Psoas muscle (tissue), 8 donors: ENCODE results near the gene ARAP2. TPM values are rescaled to one million over a fixed set of nuclear protein-coding genes. Genes with fewer than 3 reads are reported as not detected.

Experiments used
- ATAC-seq, 4 donors: fragments of 200-7000 bp; cut with Tn5 transposase; one replicate each; pipeline ENCODE4 v1.9.1; 2020; ENCODE audit warnings: moderate library complexity in 3 of 4, mild to moderate bottlenecking in 2 of 4
- DNase-seq, 2 donors: peaks; one replicate each; pipeline ENCODE4 v3.0.0-alpha.2; 2020
- H3K27ac ChIP-seq: fragments of 200-600 bp; one replicate; pipeline ENCODE4 v1.8.0; 2022
- H3K27me3 ChIP-seq, 3 donors: fragments of 200-600 bp in 1 of 3; one replicate each; pipeline versions ENCODE4 v1.6.1 to v1.8.0; 2013 to 2022; ENCODE audit warnings: low read length in 2 of 3, mild to moderate bottlenecking in 2 of 3, moderate library complexity in 1 of 3; ENCODE audit not compliant: insufficient read depth in 3 of 3
- H3K36me3 ChIP-seq, 2 donors: fragments of 200-600 bp in 1 of 2; one replicate each; pipeline versions ENCODE4 v1.6.1 to v1.8.0; 2013 to 2022; ENCODE audit warnings: low read depth in 1 of 2, mild to moderate bottlenecking in 1 of 2, moderate library complexity in 1 of 2; ENCODE audit not compliant: insufficient read depth in 1 of 2
- H3K4me1 ChIP-seq: fragments of 200-600 bp; one replicate; pipeline ENCODE4 v1.8.0; 2022
- H3K4me3 ChIP-seq: fragments of 200-600 bp; one replicate; pipeline ENCODE4 v1.8.0; 2022; ENCODE audit warnings: mild to moderate bottlenecking
- H3K9me3 ChIP-seq: fragments of 200-600 bp; one replicate; pipeline ENCODE4 v1.8.0; 2022
- WGBS, 3 donors: extraction: QIAGEN DNeasy Blood & Tissue Kit; methylation state at CpG; one replicate each; pipeline versions ENCODE4 v1.1.6 to v1.1.7; 2013; 5-methylcytosine and 5-hydroxymethylcytosine counted together
- intact Hi-C, 2 donors: fragments of 100-400 bp; cut with DNase I; formaldehyde crosslinking; loops; one replicate each; pipeline versions ENCODE4 v1.11.0 to v1.14.2; 2022
- polyA plus RNA-seq, 3 donors: library from polyadenylated mRNA; stranded (reverse); fragments of 200-250 nt; gene quantifications; one replicate each; pipeline ENCODE4 v1.2.3, GENCODE V29; 2013
- total RNA-seq, 4 donors: library from RNA; stranded (reverse); fragmentation: NEBNext Ultra II Directional in 2 of 4; extraction: Animal tissue kit (Norgen Biotek cat#: 25700) in 2 of 4; gene quantifications; one replicate each; pipeline versions ENCODE4 v1.2.1 to v1.2.4, GENCODE V29; 2021 to 2023
- TF ChIP-seq, protein P1 (sequence below): fragments of 200-600 bp; IDR thresholded peaks from one replicate; pipeline ENCODE4 v1.8.0; 2022; ENCODE audit warnings: antibody characterized with exemption
- donor health status: healthy with polysubstance abuse.
- donor health status: DM: no; HTN: no; CAD: no; lungs with moderate emphysema.
- donor health status: Bipolar disorder and iron deficiency.
- donor health status: healthy.
- donor health status: DM: yes; HTN: yes; CAD: no.
- donor health status: DM: no; HTN: no; CAD: no.
- donor health status: DM: no; HTN: no; CAD: no.
- donor health status: DM: yes; HTN: yes; CAD: no.

The ARAP2 gene
- total and polyA plus RNA-seq, 7 donors: 0.11 to 2.7 (median 1.4) TPM

DNA sequence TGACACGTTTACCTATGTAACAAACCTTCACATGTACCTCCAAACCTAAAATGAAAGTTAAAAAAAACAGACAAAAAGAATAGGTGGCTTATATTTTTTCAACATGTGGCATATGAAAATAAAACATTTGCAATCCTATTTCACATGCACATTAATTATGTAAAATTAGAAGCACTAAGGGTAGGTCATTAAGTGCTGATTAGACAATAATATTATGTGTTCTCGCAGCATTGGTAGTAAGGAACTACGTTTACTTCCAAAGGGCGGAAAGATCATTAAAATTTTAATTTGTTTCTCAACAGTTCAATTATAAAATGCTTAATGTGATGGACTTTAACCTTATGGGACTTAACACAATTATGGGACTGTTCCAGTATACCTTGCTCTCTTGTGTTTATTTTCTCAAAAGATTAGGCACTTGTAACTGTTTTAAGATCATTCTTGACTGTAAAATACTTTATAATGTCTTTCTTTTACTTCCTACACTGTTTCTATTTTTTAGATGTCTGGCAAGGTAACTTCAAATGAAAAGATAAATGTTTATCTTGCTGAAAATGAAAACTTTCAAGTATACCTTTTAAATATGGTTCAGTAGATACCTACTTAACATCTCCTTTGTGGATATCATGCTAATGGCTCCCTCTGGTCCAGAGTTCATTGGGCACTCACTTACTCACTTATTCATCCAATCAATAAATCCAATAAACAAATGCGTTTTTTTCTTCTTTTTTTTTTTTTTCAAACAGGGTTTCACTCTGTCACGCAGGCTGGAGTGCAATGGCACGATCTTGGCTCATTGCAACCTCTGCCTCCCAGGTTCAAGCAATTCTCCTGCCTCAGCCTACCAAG lies 202.0 kb downstream of the ARAP2 start:
- no peak for DNase-seq
- H3K4me1 ChIP-seq: no peaks in the 10 kb centered on the region
- no peak overlapping the region for H3K4me3 ChIP-seq
- 83 to 85% (median 83%) methylated on average over 7 of the region's 7 CpGs for WGBS, 3 donors
- no peaks in the 10 kb centered on the region for H3K27me3 ChIP-seq
- H3K27ac ChIP-seq: no peak overlapping the region
- intact Hi-C loops: no loop called here
- no peak for ATAC-seq
- TF ChIP-seq, protein P1, sequence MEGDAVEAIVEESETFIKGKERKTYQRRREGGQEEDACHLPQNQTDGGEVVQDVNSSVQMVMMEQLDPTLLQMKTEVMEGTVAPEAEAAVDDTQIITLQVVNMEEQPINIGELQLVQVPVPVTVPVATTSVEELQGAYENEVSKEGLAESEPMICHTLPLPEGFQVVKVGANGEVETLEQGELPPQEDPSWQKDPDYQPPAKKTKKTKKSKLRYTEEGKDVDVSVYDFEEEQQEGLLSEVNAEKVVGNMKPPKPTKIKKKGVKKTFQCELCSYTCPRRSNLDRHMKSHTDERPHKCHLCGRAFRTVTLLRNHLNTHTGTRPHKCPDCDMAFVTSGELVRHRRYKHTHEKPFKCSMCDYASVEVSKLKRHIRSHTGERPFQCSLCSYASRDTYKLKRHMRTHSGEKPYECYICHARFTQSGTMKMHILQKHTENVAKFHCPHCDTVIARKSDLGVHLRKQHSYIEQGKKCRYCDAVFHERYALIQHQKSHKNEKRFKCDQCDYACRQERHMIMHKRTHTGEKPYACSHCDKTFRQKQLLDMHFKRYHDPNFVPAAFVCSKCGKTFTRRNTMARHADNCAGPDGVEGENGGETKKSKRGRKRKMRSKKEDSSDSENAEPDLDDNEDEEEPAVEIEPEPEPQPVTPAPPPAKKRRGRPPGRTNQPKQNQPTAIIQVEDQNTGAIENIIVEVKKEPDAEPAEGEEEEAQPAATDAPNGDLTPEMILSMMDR: no peak
- H3K36me3 ChIP-seq: no peaks in the 10 kb centered on the region
- H3K9me3 ChIP-seq: no peaks in the 10 kb centered on the region

DNA sequence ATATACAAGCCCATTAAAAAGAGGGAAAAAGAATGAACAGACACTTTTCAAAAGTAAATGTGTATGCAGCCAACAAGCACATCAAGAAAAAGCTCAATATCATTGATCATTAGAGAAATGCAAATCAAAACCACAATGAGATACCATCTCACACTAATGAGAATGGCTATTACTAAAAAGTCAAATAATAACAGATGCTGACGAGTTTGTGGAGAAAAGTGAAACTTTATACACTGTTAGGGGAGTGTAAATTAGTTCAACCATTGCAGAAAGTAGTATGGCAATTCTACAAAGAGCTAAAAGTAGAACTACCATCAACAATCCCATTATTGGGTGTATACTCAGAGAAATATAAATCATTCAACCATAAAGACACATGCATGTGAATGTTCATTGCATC lies 203.0 kb downstream of the ARAP2 start:
- no peaks in the 10 kb centered on the region for H3K9me3 ChIP-seq
- H3K27me3 ChIP-seq: no peaks in the 10 kb centered on the region
- 29 to 42% (median 31%) methylated on average over 1 of the region's 1 CpG for WGBS, 3 donors
- no peaks in the 10 kb centered on the region for H3K4me1 ChIP-seq
- TF ChIP-seq, protein P1: no peak
- no peak overlapping the region for H3K4me3 ChIP-seq
- H3K36me3 ChIP-seq: no peaks in the 10 kb centered on the region
- H3K27ac ChIP-seq: no peak overlapping the region
- no peak for ATAC-seq
- intact Hi-C loops: no loop called here
- DNase-seq: no peak

DNA sequence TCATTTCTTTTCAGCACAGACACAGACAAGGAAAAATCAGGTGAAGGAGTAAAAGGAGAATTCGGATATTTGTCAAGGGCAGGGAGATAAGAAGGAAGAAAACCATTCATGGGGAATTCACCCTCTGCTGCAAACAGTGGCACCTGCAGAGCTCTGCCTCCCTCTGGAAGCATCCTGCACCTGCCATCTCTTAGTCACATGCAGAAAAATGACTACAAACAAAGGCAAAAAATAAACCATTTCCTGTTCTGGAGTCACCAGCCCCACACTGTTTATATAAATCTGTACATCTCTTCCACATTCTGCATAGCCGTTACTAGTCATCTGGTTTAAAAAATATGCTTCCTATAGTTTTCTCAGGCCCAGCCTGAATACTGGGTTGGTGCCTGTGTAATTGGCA lies 205.3 kb downstream of the ARAP2 start:
- Histone ChIP-seq H3K27ac (no peak overlapping the region), H3K4me1 (no peaks in the 10 kb centered on the region), H3K9me3 (no peaks in the 10 kb centered on the region), H3K36me3 (no peaks in the 10 kb centered on the region), H3K27me3 (no peaks in the 10 kb centered on the region), H3K4me3 (no peak overlapping the region)
- ATAC-seq (no peak), DNase-seq (no peak)
- intact Hi-C loops: no loop called here
- WGBS, 3 donors: 69 to 74% (median 71%) methylated on average over 2 of the region's 2 CpGs
- TF ChIP-seq, protein P1: no peak

DNA sequence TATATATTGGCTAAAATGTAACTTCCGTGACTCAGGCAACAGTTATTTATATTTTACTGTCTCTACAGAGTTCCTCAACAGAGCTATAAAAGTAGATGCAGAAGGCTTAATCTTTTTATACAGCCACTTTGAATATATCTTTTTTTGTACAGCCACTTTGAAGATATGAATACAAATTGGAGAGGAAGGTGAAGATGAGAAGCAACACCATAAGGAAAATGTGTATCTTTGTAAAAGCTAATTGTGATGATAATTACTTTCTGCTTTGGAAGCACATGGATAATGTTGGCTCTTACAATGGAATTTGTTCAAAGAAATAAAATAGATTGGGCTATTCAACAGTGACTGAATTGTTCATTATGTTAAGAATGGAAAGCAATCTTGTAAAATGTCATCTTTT lies 205.8 kb downstream of the ARAP2 start:
- no peaks in the 10 kb centered on the region for H3K36me3 ChIP-seq
- ATAC-seq: no peak
- DNase-seq: no peak
- no peak overlapping the region for H3K27ac ChIP-seq
- no peaks in the 10 kb centered on the region for H3K27me3 ChIP-seq
- intact Hi-C loops: no loop called here
- no peaks in the 10 kb centered on the region for H3K9me3 ChIP-seq
- H3K4me1 ChIP-seq: no peaks in the 10 kb centered on the region
- TF ChIP-seq, protein P1: no peak
- WGBS, 3 donors: 81 to 87% (median 82%) methylated on average over 1 of the region's 1 CpG
- H3K4me3 ChIP-seq: no peak overlapping the region

DNA sequence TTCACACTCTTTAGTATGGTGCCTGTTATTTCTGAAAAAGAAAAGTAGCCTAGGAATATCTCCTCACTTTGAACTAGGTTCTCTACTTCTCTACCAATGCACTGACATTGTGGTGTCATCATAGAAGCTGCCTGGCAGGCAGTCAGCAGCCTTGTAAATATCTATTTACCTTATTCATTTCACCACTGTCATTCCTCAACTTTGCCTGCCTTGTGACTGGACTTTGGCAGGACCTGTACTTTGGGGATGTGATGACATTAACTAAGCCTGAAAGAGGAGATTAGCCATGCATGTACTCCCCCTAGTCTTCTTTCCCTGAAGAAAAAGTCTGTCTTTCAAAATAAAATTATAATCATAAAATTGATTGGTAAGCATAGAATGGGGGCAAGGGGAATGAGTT lies 207.2 kb downstream of the ARAP2 start:
- TF ChIP-seq, protein P1: no peak
- Histone ChIP-seq H3K4me1 (no peaks in the 10 kb centered on the region), H3K27ac (no peak overlapping the region), H3K4me3 (no peak overlapping the region), H3K27me3 (no peaks in the 10 kb centered on the region), H3K9me3 (no peaks in the 10 kb centered on the region), H3K36me3 (no peaks in the 10 kb centered on the region)
- ATAC-seq: no peak
- no peak for DNase-seq
- intact Hi-C loops: no loop called here
